Neuron (in vitro differentiated cells): Measurements from ENCODE around the gene NELFE.

ENCODE experiments used
- H2AFZ ChIP-seq: one replicate; pipeline ENCODE4 v1.6.1; 2013; ENCODE audit warnings: low read depth, mild to moderate bottlenecking, inconsistent platforms, low read length, moderate library complexity
- H3K27me3 ChIP-seq: one replicate; pipeline ENCODE4 v1.6.1; 2013; ENCODE audit warnings: low read length; ENCODE audit not compliant: insufficient read depth
- H3K36me3 ChIP-seq: one replicate; pipeline ENCODE4 v1.6.1; 2013; ENCODE audit warnings: low read length; ENCODE audit not compliant: insufficient read depth
- H3K4me1 ChIP-seq: one replicate; pipeline ENCODE4 v1.6.1; 2013; ENCODE audit warnings: low read length; ENCODE audit not compliant: insufficient read depth
- H3K4me3 ChIP-seq: 2 replicates; pipeline ENCODE4 v1.5.1; 2013; ENCODE audit warnings: mild to moderate bottlenecking, low read length, moderate library complexity
- H3K9me3 ChIP-seq: one replicate; pipeline ENCODE4 v1.6.1; 2013; ENCODE audit warnings: low read length

NELFE gene

DNA sequence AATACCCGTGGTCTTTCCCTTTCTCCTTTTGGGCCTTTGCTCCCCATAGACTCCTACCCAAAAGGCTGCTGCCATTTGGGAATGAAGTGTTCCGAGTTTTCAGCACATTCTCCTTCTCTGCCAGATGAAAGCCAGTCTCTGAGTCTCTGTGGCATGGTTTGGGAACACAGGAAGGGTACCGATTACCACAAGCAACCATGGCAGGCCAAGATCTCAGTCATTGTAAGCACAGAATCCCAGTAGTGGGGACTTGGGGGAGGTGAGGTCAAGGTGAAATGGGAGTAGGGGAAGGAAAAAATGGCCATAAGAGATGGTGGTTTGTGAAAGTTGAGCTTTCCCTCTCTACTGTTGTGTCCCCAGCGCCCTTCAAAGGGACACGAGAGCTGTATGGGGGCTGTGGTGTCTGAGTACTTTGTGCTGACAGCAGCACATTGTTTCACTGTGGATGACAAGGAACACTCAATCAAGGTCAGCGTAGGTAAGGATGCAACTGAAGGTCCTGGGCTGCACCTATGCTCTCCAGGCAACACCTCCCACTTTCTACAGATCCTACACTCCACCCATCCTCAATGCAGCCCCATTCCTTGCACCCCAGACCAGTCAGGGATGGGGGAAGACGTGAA, 8.7 kb downstream of the NELFE start:
- Histone ChIP-seq H3K36me3 (peaks cover 46% of the 10 kb centered on the region), H2AFZ (no peak overlapping the region), H3K4me3 (no peak overlapping the region), H3K9me3 (no peaks in the 10 kb centered on the region), H3K4me1 (peaks cover 10% of the 10 kb centered on the region), H3K27me3 (no peaks in the 10 kb centered on the region)

GRCh38 chr6:31948753-31949413, 9.9 kb downstream of the NELFE start:
- Histone ChIP-seq H3K27me3 (no peaks in the 10 kb centered on the region), H3K4me1 (peaks cover 10% of the 10 kb centered on the region), H2AFZ (no peak overlapping the region), H3K4me3 (no peak overlapping the region), H3K9me3 (no peaks in the 10 kb centered on the region), H3K36me3 (peaks cover 34% of the 10 kb centered on the region)

DNA sequence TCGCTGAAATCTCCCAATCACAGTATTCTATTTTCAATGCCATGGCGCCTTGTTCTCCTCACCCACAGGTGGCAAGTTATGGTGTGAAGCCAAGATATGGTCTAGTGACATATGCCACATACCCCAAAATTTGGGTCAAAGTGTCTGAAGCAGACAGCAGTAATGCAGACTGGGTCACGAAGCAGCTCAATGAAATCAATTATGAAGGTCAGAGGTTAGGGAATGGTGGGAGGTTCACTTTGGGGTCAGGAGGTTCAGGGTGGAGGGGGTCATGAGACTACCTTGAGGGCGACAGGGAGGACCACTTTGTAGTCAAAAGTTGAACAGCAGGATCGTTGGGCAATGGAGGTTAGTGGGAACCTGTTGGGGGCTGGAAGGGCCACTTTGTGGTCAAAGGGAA, 10.5 kb downstream of the NELFE start:
- peaks cover 10% of the 10 kb centered on the region for H3K4me1 ChIP-seq
- no peaks in the 10 kb centered on the region for H3K27me3 ChIP-seq
- no peak overlapping the region for H3K4me3 ChIP-seq
- no peaks in the 10 kb centered on the region for H3K9me3 ChIP-seq
- peaks cover 29% of the 10 kb centered on the region for H3K36me3 ChIP-seq
- H2AFZ ChIP-seq = no peak overlapping the region

DNA sequence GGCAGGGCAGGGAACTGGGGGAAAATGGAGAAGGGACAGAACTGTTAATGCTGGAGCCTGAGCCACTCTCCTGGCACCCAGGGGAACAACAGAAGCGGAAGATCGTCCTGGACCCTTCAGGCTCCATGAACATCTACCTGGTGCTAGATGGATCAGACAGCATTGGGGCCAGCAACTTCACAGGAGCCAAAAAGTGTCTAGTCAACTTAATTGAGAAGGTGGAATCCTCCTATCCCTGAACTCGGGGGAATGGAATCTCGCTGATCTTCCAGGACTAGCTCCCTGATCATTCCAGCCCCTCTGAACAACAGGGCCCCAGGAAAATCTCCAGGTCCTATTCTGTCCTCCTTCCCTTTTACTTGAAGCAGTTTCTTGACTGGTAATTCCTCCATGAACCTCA, 10.9 kb downstream of the NELFE start:
- Histone ChIP-seq H3K4me3 (no peak overlapping the region), H3K36me3 (peaks cover 25% of the 10 kb centered on the region), H3K9me3 (no peaks in the 10 kb centered on the region), H3K4me1 (peaks cover 10% of the 10 kb centered on the region), H3K27me3 (no peaks in the 10 kb centered on the region), H2AFZ (no peak overlapping the region)

- H3K9me3 ChIP-seq = no peaks in the 10 kb centered on the region
- H2AFZ ChIP-seq = no peak overlapping the region
- peaks cover 18% of the 10 kb centered on the region for H3K36me3 ChIP-seq
- peaks cover 10% of the 10 kb centered on the region for H3K4me1 ChIP-seq
- H3K4me3 ChIP-seq = no peak overlapping the region
- H3K27me3 ChIP-seq = no peaks in the 10 kb centered on the region
Measured at GRCh38 chr6:31947070-31947675, 11.6 kb downstream of the NELFE start.

- H2AFZ ChIP-seq = no peak overlapping the region
- peaks cover 10% of the 10 kb centered on the region for H3K4me1 ChIP-seq
- H3K4me3 ChIP-seq = no peak overlapping the region
- H3K9me3 ChIP-seq = no peaks in the 10 kb centered on the region
- no peaks in the 10 kb centered on the region for H3K27me3 ChIP-seq
- peaks cover 10% of the 10 kb centered on the region for H3K36me3 ChIP-seq
Measured at GRCh38 chr6:31946370-31946885, 12.3 kb downstream of the NELFE start.

- H2AFZ ChIP-seq = no peak within 1 kb of the TSS
- no peaks in the 10 kb centered on the region for H3K9me3 ChIP-seq
- peaks cover 10% of the 10 kb centered on the region for H3K4me1 ChIP-seq
- H3K36me3 ChIP-seq = peaks cover 4% of the 10 kb centered on the region
- H3K4me3 ChIP-seq = no peak within 1 kb of the TSS
- H3K27me3 ChIP-seq = no peaks in the 10 kb centered on the region
Measured at GRCh38 chr6:31945507-31946369, 13.0 kb downstream of the NELFE start, which contains the start of gene CFB. CFB (plus strand) TSS chr6:31946095; CDS start chr6:31946222, 127 bp downstream.

DNA sequence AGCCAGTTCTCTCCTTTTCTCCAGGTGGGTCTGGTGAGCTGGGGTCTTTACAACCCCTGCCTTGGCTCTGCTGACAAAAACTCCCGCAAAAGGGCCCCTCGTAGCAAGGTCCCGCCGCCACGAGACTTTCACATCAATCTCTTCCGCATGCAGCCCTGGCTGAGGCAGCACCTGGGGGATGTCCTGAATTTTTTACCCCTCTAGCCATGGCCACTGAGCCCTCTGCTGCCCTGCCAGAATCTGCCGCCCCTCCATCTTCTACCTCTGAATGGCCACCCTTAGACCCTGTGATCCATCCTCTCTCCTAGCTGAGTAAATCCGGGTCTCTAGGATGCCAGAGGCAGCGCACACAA, 13.6 kb downstream of the NELFE start:
- H3K4me3 ChIP-seq = no peak overlapping the region
- no peak overlapping the region for H2AFZ ChIP-seq
- peaks cover 10% of the 10 kb centered on the region for H3K4me1 ChIP-seq
- no peaks in the 10 kb centered on the region for H3K27me3 ChIP-seq
- peaks cover under 1% of the 10 kb centered on the region for H3K36me3 ChIP-seq
- H3K9me3 ChIP-seq = no peaks in the 10 kb centered on the region

- Histone ChIP-seq H3K9me3 (no peaks in the 10 kb centered on the region), H3K27me3 (no peaks in the 10 kb centered on the region), H3K36me3 (no peaks in the 10 kb centered on the region), H3K4me1 (peaks cover 10% of the 10 kb centered on the region), H3K4me3 (no peak overlapping the region), H2AFZ (no peak overlapping the region)
Measured at GRCh38 chr6:31943742-31944141, 15.0 kb downstream of the NELFE start.

- no peak overlapping the region for H2AFZ ChIP-seq
- peaks cover 1% of the 10 kb centered on the region for H3K4me1 ChIP-seq
- H3K27me3 ChIP-seq = no peaks in the 10 kb centered on the region
- no peak overlapping the region for H3K4me3 ChIP-seq
- H3K36me3 ChIP-seq = no peaks in the 10 kb centered on the region
- H3K9me3 ChIP-seq = no peaks in the 10 kb centered on the region
Measured at GRCh38 chr6:31940256-31940664, 18.5 kb downstream of the NELFE start.

DNA sequence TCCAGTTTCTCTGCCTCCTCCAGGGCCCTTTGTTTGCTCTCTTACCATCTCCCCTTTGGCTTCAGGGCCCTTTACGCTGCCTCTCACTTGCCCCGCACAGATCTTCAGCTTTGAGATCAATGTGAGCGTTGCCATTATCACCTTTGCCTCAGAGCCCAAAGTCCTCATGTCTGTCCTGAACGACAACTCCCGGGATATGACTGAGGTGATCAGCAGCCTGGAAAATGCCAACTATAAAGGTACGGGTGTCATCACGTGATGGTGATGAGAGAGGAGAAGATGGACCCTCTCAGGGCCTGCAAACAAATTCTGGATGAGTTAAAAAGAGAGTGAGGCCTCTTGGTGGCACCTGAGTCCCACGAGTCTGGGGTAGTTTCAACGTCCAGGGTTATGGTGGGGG, 22.9 kb downstream of the NELFE start:
- Histone ChIP-seq H3K36me3 (no peaks in the 10 kb centered on the region), H2AFZ (no peak overlapping the region), H3K4me3 (no peak overlapping the region), H3K9me3 (no peaks in the 10 kb centered on the region), H3K4me1 (no peaks in the 10 kb centered on the region), H3K27me3 (no peaks in the 10 kb centered on the region)

DNA sequence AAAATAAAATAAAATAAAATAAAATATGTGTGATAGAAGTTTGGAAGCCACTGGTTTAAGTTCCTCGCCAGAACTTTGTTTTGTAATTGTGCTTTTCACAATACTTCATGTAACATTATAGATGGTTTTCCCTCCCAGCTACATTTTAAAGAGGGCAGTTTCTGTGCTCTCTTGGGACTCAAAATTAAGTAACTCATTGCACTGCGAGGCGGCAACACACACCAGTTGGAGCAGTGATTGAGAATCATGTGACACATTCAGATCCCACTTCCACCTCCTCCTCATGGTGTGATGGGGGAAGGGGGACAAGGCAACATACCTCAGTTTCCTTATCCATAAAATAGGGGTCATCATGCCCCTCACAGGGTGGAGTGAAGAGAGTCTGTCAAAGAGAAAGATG, 23.8 kb downstream of the NELFE start:
- H3K27me3 ChIP-seq = no peaks in the 10 kb centered on the region
- H3K4me1 ChIP-seq = no peaks in the 10 kb centered on the region
- H3K9me3 ChIP-seq = no peaks in the 10 kb centered on the region
- H3K36me3 ChIP-seq = no peaks in the 10 kb centered on the region
- H2AFZ ChIP-seq = no peak overlapping the region
- no peak overlapping the region for H3K4me3 ChIP-seq

DNA sequence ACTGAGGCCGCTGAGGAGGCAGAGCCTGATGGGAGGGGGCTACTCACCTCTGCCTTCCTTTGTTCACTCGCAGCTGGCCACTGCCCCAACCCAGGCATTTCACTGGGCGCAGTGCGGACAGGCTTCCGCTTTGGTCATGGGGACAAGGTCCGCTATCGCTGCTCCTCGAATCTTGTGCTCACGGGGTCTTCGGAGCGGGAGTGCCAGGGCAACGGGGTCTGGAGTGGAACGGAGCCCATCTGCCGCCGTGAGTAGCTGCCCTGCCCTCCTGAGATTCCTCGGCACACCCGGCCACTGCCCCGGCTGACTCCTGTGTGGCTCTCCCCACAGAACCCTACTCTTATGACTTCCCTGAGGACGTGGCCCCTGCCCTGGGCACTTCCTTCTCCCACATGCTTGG, 25.2 kb downstream of the NELFE start:
- no peak overlapping the region for H2AFZ ChIP-seq
- no peaks in the 10 kb centered on the region for H3K27me3 ChIP-seq
- no peaks in the 10 kb centered on the region for H3K4me1 ChIP-seq
- H3K4me3 ChIP-seq = no peak overlapping the region
- H3K36me3 ChIP-seq = no peaks in the 10 kb centered on the region
- no peaks in the 10 kb centered on the region for H3K9me3 ChIP-seq
